Measurements from ENCODE around the gene MRPS10. TPM values are rescaled to one million over a fixed set of nuclear protein-coding genes. Genes with fewer than 3 reads are reported as not detected.
"Not testable (repeated sequence)": the region's sequence is repeated elsewhere in the genome, so short reads cannot be mapped to it uniquely, and the experiment has no call there.

The MRPS10 gene
- total RNA-seq, 1 donor from 2014 or later: 35.7 TPM

DNA sequence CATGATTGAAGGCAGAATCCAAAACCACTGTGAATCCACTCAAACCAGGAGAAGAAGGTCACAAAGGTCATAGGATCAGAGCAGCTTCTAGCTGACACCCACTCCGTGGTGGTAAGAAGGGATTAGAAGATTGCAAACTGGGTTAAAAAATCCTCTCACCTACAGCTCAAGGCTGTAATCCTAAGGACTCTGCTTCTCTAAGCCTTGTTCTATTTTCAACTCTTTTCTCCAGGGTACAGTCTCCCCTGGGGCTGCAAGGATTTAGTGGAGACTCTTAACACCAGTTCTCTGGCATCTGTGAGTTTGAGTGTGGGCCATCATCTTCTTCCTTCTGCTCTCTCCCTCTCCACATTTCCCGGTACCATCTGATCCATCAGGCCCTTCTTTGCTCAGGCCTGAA lies 44.6 kb downstream of the MRPS10 start, which contains the start of gene GUCA1A:
Gene GUCA1A, plus strand, starts transcription at position 264 of the 400 bp plus-strand sequence. CDS start 250 bp downstream, outside the sequence.
- H3K36me3 Mint-ChIP-seq (ENCODE audit: low read depth): no peaks in the 10 kb centered on the region
- POLR2A ChIA-PET: interaction anchor here (0.6 kb wide), 1 partner anchor 19 kb away, joined by 4 read pairs; no protein-coding TSS in a partner anchor

DNA sequence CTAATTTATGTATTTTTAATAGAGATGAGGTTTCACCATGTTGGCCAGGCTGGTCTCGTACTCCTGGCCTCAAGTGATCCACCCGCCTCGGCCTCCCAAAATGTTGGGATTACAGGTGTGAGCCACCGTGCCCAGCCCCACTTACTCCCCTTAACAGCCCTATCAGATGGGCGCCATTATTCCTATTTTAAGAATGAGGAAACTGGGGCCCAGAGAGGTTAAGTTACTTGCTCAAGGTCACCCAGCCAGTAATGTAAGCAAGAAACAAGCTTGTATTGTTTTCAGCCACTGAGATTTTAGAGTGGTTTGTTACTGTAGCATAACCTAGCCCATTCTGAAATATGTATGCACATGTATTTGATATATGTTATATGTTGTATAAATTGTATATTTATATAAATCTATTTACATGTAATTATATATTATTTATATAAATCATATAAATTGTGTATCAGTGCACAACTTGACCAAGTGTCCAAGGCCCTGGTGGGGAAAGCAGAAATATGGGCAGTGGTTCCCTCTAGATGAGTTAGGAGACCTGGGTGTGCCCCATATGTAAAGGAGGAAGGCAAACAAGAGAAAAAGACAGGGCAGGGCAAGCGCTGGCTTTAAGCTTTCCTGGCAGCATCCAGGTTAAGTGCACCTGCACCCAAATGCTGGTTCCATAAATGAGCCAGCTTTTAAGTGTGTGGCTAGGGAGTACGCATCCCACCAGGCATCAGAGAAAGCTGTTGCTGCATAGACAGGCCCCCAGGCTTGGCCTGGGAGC lies 45.7 kb downstream of the MRPS10 start:
- Mint-ChIP-seq H3K9me3 (no peaks in the 10 kb centered on the region), H3K4me3 (no peak overlapping the region), H3K4me1 (no peaks in the 10 kb centered on the region), H3K27me3 (peaks cover 4% of the 10 kb centered on the region), H3K27ac (no peak overlapping the region), H3K36me3 (ENCODE audit: low read depth) (no peaks in the 10 kb centered on the region)
- no peak for DNase-seq
- intact Hi-C loops (cut with micrococcal nuclease): no loop called here
- CTCF ChIA-PET: no interaction called here
- TF ChIP-seq, protein P1, sequence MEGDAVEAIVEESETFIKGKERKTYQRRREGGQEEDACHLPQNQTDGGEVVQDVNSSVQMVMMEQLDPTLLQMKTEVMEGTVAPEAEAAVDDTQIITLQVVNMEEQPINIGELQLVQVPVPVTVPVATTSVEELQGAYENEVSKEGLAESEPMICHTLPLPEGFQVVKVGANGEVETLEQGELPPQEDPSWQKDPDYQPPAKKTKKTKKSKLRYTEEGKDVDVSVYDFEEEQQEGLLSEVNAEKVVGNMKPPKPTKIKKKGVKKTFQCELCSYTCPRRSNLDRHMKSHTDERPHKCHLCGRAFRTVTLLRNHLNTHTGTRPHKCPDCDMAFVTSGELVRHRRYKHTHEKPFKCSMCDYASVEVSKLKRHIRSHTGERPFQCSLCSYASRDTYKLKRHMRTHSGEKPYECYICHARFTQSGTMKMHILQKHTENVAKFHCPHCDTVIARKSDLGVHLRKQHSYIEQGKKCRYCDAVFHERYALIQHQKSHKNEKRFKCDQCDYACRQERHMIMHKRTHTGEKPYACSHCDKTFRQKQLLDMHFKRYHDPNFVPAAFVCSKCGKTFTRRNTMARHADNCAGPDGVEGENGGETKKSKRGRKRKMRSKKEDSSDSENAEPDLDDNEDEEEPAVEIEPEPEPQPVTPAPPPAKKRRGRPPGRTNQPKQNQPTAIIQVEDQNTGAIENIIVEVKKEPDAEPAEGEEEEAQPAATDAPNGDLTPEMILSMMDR (IDR thresholded peaks at IDR 0.05): no peak
- no peak for ATAC-seq (ENCODE audit: low read depth)
- POLR2A ChIA-PET: interaction anchor here (0.6 kb wide), 2 partner anchors 20 to 33 kb away, joined by 4 to 9 read pairs; no protein-coding TSS in a partner anchor

More for the DNA sequence above, 44.6 kb downstream of the MRPS10 start, which contains the start of gene GUCA1A:
- Mint-ChIP-seq H3K9me3 (no peaks in the 10 kb centered on the region), H3K4me3 (no peak within 1 kb of the TSS), H3K27ac (no peak within 1 kb of the TSS), H3K4me1 (peaks cover under 1% of the 10 kb centered on the region), H3K27me3 (peaks cover 4% of the 10 kb centered on the region)
- intact Hi-C loops (cut with micrococcal nuclease): no loop called here
- DNase-seq (no peak), ATAC-seq (ENCODE audit: low read depth) (no peak)
- CTCF ChIA-PET: no interaction called here
- TF ChIP-seq, protein P1 (IDR thresholded peaks at IDR 0.05): no peak

DNA sequence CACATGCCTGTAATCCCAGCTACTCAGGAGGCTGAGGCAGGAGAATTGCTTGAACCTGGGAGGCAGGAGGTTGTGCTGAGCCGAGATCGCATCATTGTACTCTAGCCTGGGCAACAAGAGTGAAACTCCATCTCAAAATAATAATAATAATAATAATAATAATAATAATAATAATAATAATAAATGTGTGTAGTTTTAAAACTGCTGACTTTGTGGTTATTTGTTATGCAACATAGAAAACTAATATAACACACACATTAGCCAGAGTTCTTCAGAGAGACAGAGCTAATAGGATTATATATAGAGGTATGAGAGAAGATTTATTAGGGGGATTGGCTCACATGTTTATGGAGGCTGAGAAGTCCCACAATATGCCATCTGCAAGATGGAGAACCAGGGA lies 47.9 kb downstream of the MRPS10 start:
- not testable (repeated sequence) for DNase-seq
- CTCF ChIA-PET: interaction anchor here (1.3 kb wide), 1 partner anchor 378 kb away, joined by 5 read pairs; no protein-coding TSS in a partner anchor

DNA sequence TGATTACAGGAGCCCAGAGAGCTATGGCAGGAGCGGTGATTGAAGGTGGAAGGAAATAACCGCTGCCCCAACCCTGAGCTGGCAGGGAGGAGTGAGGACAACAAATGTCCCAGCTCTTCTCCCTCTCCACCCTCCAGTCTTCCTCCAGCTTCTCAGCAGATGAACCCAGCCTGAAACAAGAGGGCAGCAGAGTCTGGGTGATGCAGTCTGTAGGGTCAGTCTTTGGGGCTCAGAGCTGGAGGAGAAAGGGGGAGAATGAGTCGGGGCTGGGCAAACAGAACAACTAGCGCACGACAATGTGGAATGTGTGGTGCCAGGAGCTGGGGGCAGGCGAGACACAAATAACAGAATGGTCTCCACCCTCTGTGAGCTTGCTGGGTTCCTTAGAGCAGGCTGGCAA lies 49.0 kb downstream of the MRPS10 start:
- H3K36me3 Mint-ChIP-seq (ENCODE audit: low read depth): no peaks in the 10 kb centered on the region
- H3K27ac Mint-ChIP-seq: no peak overlapping the region
- intact Hi-C loops (cut with micrococcal nuclease): loop anchor here (5.0 kb wide), 1 partner anchor 566 kb away; no protein-coding TSS in a partner anchor
- ATAC-seq (ENCODE audit: low read depth): no peak
- H3K9me3 Mint-ChIP-seq: no peaks in the 10 kb centered on the region
- CTCF ChIA-PET: interaction anchor here (1.3 kb wide), 2 partner anchors 65 to 379 kb away, joined by 3 to 5 read pairs; no protein-coding TSS in a partner anchor
- H3K27me3 Mint-ChIP-seq: peaks cover 4% of the 10 kb centered on the region
- H3K4me3 Mint-ChIP-seq: no peak overlapping the region
- POLR2A ChIA-PET: no interaction called here
- no peak for DNase-seq
- no peaks in the 10 kb centered on the region for H3K4me1 Mint-ChIP-seq
- TF ChIP-seq, protein P1 (IDR thresholded peaks at IDR 0.05): no peak

More for the DNA sequence above, 47.9 kb downstream of the MRPS10 start:
- H3K9me3 Mint-ChIP-seq; H3K27me3 Mint-ChIP-seq; H3K27ac Mint-ChIP-seq; H3K36me3 Mint-ChIP-seq (ENCODE audit: low read depth); POLR2A ChIA-PET; H3K4me3 Mint-ChIP-seq; H3K4me1 Mint-ChIP-seq; ATAC-seq (ENCODE audit: low read depth): not testable (repeated sequence)
- intact Hi-C loops (cut with micrococcal nuclease): loop anchor here (5.0 kb wide), 1 partner anchor 567 kb away; no protein-coding TSS in a partner anchor

DNA sequence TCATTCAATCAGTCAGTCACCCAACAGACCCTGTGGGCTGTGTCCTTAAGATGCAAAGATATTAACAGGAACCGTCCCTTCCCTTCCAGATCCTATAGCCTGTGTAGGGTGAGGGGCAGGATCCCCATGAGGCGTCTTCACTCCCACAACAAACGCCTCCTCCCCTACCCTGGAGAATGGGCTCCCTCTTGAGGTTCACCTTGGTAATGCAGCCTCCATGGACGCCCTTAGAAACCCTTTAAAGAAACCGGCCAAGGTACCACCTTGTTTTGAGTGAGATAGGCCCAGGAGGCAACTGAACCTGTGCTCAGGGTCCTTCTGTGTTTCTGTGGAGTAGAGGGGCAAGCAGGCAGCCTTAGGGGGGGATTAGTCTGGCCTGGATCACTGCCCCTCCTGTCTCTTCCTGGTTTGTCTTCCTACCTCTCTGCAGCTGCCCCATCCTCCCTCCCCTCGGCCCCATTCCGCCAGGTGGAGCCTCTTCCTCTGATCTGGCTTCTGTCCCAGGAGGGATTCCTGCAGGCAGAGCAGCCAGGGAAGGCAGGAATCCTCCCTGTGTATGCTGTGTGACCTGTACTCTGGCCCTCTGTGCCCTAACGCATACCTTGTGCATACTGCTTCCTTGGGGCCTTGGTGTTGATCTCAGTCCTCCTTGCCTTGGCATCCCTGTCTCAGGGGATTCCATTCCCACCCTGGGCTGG lies 51.1 kb downstream of the MRPS10 start:
- Mint-ChIP-seq H3K4me3 (no peak overlapping the region), H3K36me3 (ENCODE audit: low read depth) (no peaks in the 10 kb centered on the region), H3K27ac (peak overlapping the region; percentile 31), H3K9me3 (no peaks in the 10 kb centered on the region), H3K27me3 (peaks cover 6% of the 10 kb centered on the region), H3K4me1 (no peaks in the 10 kb centered on the region)
- TF ChIP-seq, protein P1 (IDR thresholded peaks at IDR 0.05): no peak
- ATAC-seq (ENCODE audit: low read depth) (peak; percentile 91), DNase-seq (peak; percentile 50)
- ChIA-PET CTCF (interaction anchor here (1.1 to 1.2 kb wide), 2 partner anchors 48 to 381 kb away, joined by 3 read pairs; no protein-coding TSS in a partner anchor), POLR2A (no interaction called here)
- intact Hi-C loops (cut with micrococcal nuclease): loop anchor here (1.0 to 5.0 kb wide), 4 partner anchors 62 to 564 kb away; partner anchors contain the start of gene PRICKLE4

Measured in activated B cell treated with CpG ODN at 0.5 μM for 24 hours (primary cell).